HG03558 (cell line): ENCODE results near the gene CILP2.

ENCODE experiments used
- ATAC-seq: cut with Tn5 transposase; IDR thresholded peaks from one replicate; pipeline ENCODE4 v1.9.1; 2021; ENCODE audit warnings: moderate number of reproducible peaks; ENCODE audit not compliant: unreplicated experiment; ENCODE audit errors: extremely low read depth

The CILP2 gene

GRCh38 chr19:19591133-19591825 is 53.2 kb downstream of the CILP2 start:
- no peak for ATAC-seq

GRCh38 chr19:19592690-19593089 is 54.6 kb downstream of the CILP2 start:
- no peak for ATAC-seq

- no peak for ATAC-seq
These were observed 56.3 kb downstream of the CILP2 start for GRCh38 chr19:19594381-19594780.

GRCh38 chr19:19595171-19595701 is 57.2 kb downstream of the CILP2 start:
- no peak for ATAC-seq
